A673 (cell line): ENCODE data around the gene CCR6. TPM values are rescaled to one million over a fixed set of nuclear protein-coding genes. Genes with fewer than 3 reads are reported as not detected.

Source experiments
- BruUV-seq: library from RNA; stranded (reverse); fragments of 400-500 nt; replicated peaks from 2 replicates; lab custom pipeline; 2021; lab: Mats Ljungman, UMichigan
- CTCF ChIA-PET: fragments of 300-600 bp; sonication (Branson Sonifier 250); formaldehyde crosslinking; loops from one replicate; lab custom pipeline; 2022; ENCODE audit warnings: antibody characterized with exemption; lab: Charles Lee
- POLR2A ChIA-PET: fragments of 300-600 bp; sonication (Branson Sonifier 250); formaldehyde crosslinking; loops from one replicate; lab custom pipeline; 2022; ENCODE audit warnings: antibody characterized with exemption; ENCODE audit not compliant: low non-redundant PET; lab: Charles Lee
- DNase-seq: peaks from one replicate; pipeline ENCODE4 v3.0.0-alpha.2; 2015; ENCODE audit warnings: low spot score
- H3K27ac ChIP-seq: fragments of 200-600 bp; sonication (generic); 2 replicates; pipeline ENCODE4 v1.5.1; 2016; ENCODE audit warnings: mixed run types, low read depth, mild to moderate bottlenecking, mixed read lengths, antibody characterized with exemption, low read length; ENCODE audit not compliant: poor library complexity, severe bottlenecking
- H3K27me3 ChIP-seq: fragments of 200-600 bp; sonication (generic); replicated peaks from 2 replicates; pipeline ENCODE4 v1.6.1; 2017; ENCODE audit warnings: mixed run types, low read depth, mild to moderate bottlenecking, mixed read lengths, antibody characterized with exemption, low read length; ENCODE audit not compliant: insufficient read depth, poor library complexity
- H3K36me3 ChIP-seq: fragments of 200-600 bp; sonication (generic); 2 replicates; pipeline ENCODE4 v1.6.1; 2016; ENCODE audit warnings: mixed run types, mild to moderate bottlenecking, mixed read lengths, antibody characterized with exemption, low read length; ENCODE audit not compliant: insufficient read depth, poor library complexity, severe bottlenecking
- H3K4me1 ChIP-seq: fragments of 200-600 bp; sonication (generic); 2 replicates; pipeline ENCODE4 v1.6.1; 2017; ENCODE audit warnings: mixed run types, mild to moderate bottlenecking, mixed read lengths, antibody characterized with exemption, low read length; ENCODE audit not compliant: insufficient read depth, poor library complexity, severe bottlenecking
- H3K4me3 ChIP-seq: fragments of 200-600 bp; sonication (generic); 2 replicates; pipeline ENCODE4 v1.5.1; 2016; ENCODE audit warnings: low read depth, mixed run types, mild to moderate bottlenecking, mixed read lengths, low read length; ENCODE audit not compliant: poor library complexity, severe bottlenecking
- H3K9me3 ChIP-seq: fragments of 200-600 bp; sonication (generic); 2 replicates; pipeline ENCODE4 v1.6.1; 2016; ENCODE audit warnings: mixed run types, low read depth, mild to moderate bottlenecking, mixed read lengths, antibody characterized with exemption, low read length; ENCODE audit not compliant: poor library complexity, severe bottlenecking
- CTCF ChIP-seq: fragments of 300-800, 200-600 bp; sonication (generic); conservative IDR thresholded peaks from 2 replicates; pipeline ENCODE4 v1.5.1; 2017; ENCODE audit warnings: low read depth, mild to moderate bottlenecking, antibody characterized with exemption, low read length, moderate library complexity, mixed read lengths
- EZH2 ChIP-seq: fragments of 200-600 bp; sonication (generic); IDR thresholded peaks from 2 replicates; pipeline ENCODE4 v1.6.1; 2017; ENCODE audit warnings: borderline replicate concordance, low read depth, mild to moderate bottlenecking, mixed read lengths, antibody characterized with exemption, low read length; ENCODE audit not compliant: poor library complexity, severe bottlenecking
- intact Hi-C: fragments of 100-400 bp; cut with micrococcal nuclease; formaldehyde crosslinking; loops from one replicate; pipeline ENCODE4 v1.10.0; 2022; ENCODE audit not compliant: unreplicated experiment
- total RNA-seq: library from RNA; stranded (reverse); gene quantifications from 2 replicates; pipeline ENCODE4 v1.2.3, GENCODE V29; 2021

Gene CCR6
- total RNA-seq, 1 experiment from 2014 or later: not detected

GRCh38 chr6:167142433-167142761 lies 19.5 kb downstream of the CCR6 start:
- H3K4me3 ChIP-seq: no peak overlapping the region
- no peaks in the 10 kb centered on the region for H3K27me3 ChIP-seq
- POLR2A ChIA-PET: no interaction called here
- DNase-seq: no peak
- no peak; the same call in 1 of the 2 replicates for TF ChIP-seq CTCF
- TF ChIP-seq EZH2: no peak
- H3K27ac ChIP-seq: no peak overlapping the region
- intact Hi-C loops: loop anchor here (2.0 kb wide), 1 partner anchor 356 kb away; no protein-coding TSS in a partner anchor
- BruUV-seq: no TSS peak
- no peaks in the 10 kb centered on the region for H3K36me3 ChIP-seq
- H3K4me1 ChIP-seq: no peaks in the 10 kb centered on the region
- H3K9me3 ChIP-seq: no peaks in the 10 kb centered on the region
- CTCF ChIA-PET: interaction anchor here (1.0 kb wide), 1 partner anchor 367 kb away, joined by 7 read pairs; no protein-coding TSS in a partner anchor

- no peak for DNase-seq
- Histone ChIP-seq H3K27me3 (no peaks in the 10 kb centered on the region), H3K9me3 (no peaks in the 10 kb centered on the region), H3K36me3 (no peaks in the 10 kb centered on the region), H3K4me1 (no peaks in the 10 kb centered on the region), H3K27ac (no peak overlapping the region), H3K4me3 (no peak overlapping the region)
- ChIA-PET POLR2A (interaction anchor here (0.6 kb wide), 1 partner anchor 24 kb away, joined by 8 read pairs; no protein-coding TSS in a partner anchor), CTCF (no interaction called here)
- no peak for TF ChIP-seq CTCF
- TF ChIP-seq EZH2: no peak
- intact Hi-C loops: loop anchor here (2.0 kb wide), 1 partner anchor 356 kb away; no protein-coding TSS in a partner anchor
- no TSS peak for BruUV-seq
Observed at GRCh38 chr6:167143041-167143440, 20.1 kb downstream of the CCR6 start.

GRCh38 chr6:167145461-167145860 lies 22.6 kb downstream of the CCR6 start:
- ChIA-PET CTCF (no interaction called here), POLR2A (no interaction called here)
- no TSS peak for BruUV-seq
- no peaks in the 10 kb centered on the region for H3K36me3 ChIP-seq
- H3K27ac ChIP-seq: no peak overlapping the region
- intact Hi-C loops: no loop called here
- no peak for DNase-seq
- H3K4me3 ChIP-seq: no peak overlapping the region
- no peak for TF ChIP-seq CTCF
- TF ChIP-seq EZH2: no peak
- H3K4me1 ChIP-seq: no peaks in the 10 kb centered on the region
- H3K27me3 ChIP-seq: no peaks in the 10 kb centered on the region
- no peaks in the 10 kb centered on the region for H3K9me3 ChIP-seq
